GM23338 (cell line): ENCODE data around the gene STK11IP. TPM values are rescaled to one million over a fixed set of nuclear protein-coding genes. Genes with fewer than 3 reads are reported as not detected.
A peak's percentile ranks its signal among the peaks of the same experiment; 100 is the strongest.

Experiments
- ATAC-seq: fragments of 200-7000 bp; cut with Tn5 transposase; 3 replicates; pipeline ENCODE4 v1.9.1; 2020
- DNase-seq: peaks from one replicate; pipeline ENCODE4 v3.0.0-alpha.2; 2015; ENCODE audit warnings: low spot score
- H2AFZ ChIP-seq: fragments of 200-600 bp; sonication (generic); 2 replicates; pipeline ENCODE4 v1.8.0; 2016; ENCODE audit warnings: antibody characterized with exemption, mild to moderate bottlenecking, moderate library complexity
- H3F3A ChIP-seq: fragments of 200-600 bp; sonication (generic); replicated peaks from 2 replicates; pipeline ENCODE4 v1.8.0; 2017; ENCODE audit warnings: antibody characterized with exemption, mixed run types, low read depth
- H3K27ac ChIP-seq: fragments of 200-600 bp; sonication (generic); 2 replicates; pipeline ENCODE4 v1.6.1; 2016; ENCODE audit warnings: low read depth
- H3K27me3 ChIP-seq: fragments of 200-600 bp; sonication (generic); 2 replicates; pipeline ENCODE4 v1.8.0; 2016; ENCODE audit warnings: mild to moderate bottlenecking, mixed run types, moderate library complexity; ENCODE audit not compliant: insufficient read depth
- H3K36me3 ChIP-seq: fragments of 200-600 bp; sonication (generic); 2 replicates; pipeline ENCODE4 v1.8.0; 2016; ENCODE audit warnings: mild to moderate bottlenecking; ENCODE audit not compliant: insufficient read depth
- H3K4me1 ChIP-seq: fragments of 200-600 bp; sonication (generic); 2 replicates; pipeline ENCODE4 v1.8.0; 2016; ENCODE audit warnings: mild to moderate bottlenecking, moderate library complexity; ENCODE audit not compliant: insufficient read depth
- H3K4me2 ChIP-seq: fragments of 200-600 bp; sonication (generic); 2 replicates; pipeline ENCODE4 v1.7.1; 2017; ENCODE audit warnings: mixed run types
- H3K4me3 ChIP-seq: fragments of 200-600 bp; sonication (generic); 2 replicates; pipeline ENCODE4 v1.6.1; 2016; ENCODE audit warnings: mixed run types
- H3K79me2 ChIP-seq: fragments of 200-600 bp; sonication (generic); replicated peaks from 2 replicates; pipeline ENCODE4 v1.8.0; 2017; ENCODE audit warnings: mild to moderate bottlenecking; ENCODE audit not compliant: insufficient read depth
- H3K9me2 ChIP-seq: fragments of 200-600 bp; sonication (generic); 2 replicates; pipeline ENCODE4 v1.8.0; 2017; ENCODE audit not compliant: insufficient read depth
- H4K20me1 ChIP-seq: fragments of 200-600 bp; sonication (generic); replicated peaks from 2 replicates; pipeline ENCODE4 v1.8.0; 2017; ENCODE audit warnings: mild to moderate bottlenecking; ENCODE audit not compliant: insufficient read depth
- H3K27ac Mint-ChIP-seq: 2 replicates; pipeline ENCODE4 v1.8.0; 2020; ENCODE audit warnings: inconsistent platforms, mild to moderate bottlenecking, moderate library complexity, mixed read lengths
- H3K27me3 Mint-ChIP-seq: 3 replicates; pipeline ENCODE4 v1.8.0; 2022; ENCODE audit warnings: low read depth, mild to moderate bottlenecking, moderate library complexity, mixed read lengths, inconsistent platforms; ENCODE audit not compliant: insufficient read depth, poor library complexity
- H3K36me3 Mint-ChIP-seq: 3 replicates; pipeline ENCODE4 v1.8.0; 2021; ENCODE audit warnings: low read depth, mild to moderate bottlenecking, inconsistent platforms, moderate library complexity, mixed read lengths
- H3K4me1 Mint-ChIP-seq: 3 replicates; pipeline ENCODE4 v1.8.0; 2020; ENCODE audit warnings: mild to moderate bottlenecking, inconsistent platforms, mixed read lengths
- H3K4me3 Mint-ChIP-seq: 3 replicates; pipeline ENCODE4 v1.8.0; 2021; ENCODE audit warnings: moderate library complexity, mild to moderate bottlenecking, inconsistent platforms, mixed read lengths
- H3K9me3 Mint-ChIP-seq: 3 replicates; pipeline ENCODE4 v1.8.0; 2020; ENCODE audit warnings: moderate library complexity, mild to moderate bottlenecking, inconsistent platforms, mixed read lengths
- CREB1 ChIP-seq: fragments of 250-450 bp; sonication (Bioruptor Pico); IDR thresholded peaks from 2 replicates; pipeline ENCODE4 v1.5.0; 2020; ENCODE audit warnings: low read depth, mild to moderate bottlenecking, moderate library complexity
- CTCF ChIP-seq, 2 experiments: fragments of 200-600 bp in 1 of 2; sonication (generic) in 1 of 2; conservative IDR thresholded peaks; 2 replicates each; pipeline versions ENCODE4 v1.5.1 to v1.6.1; 2016 to 2017; ENCODE audit warnings: antibody characterized with exemption in 2 of 2, low read depth in 2 of 2, mild to moderate bottlenecking in 2 of 2, moderate library complexity in 1 of 2
- ETS1 ChIP-seq: IDR thresholded peaks from 2 replicates; pipeline ENCODE4 v1.6.1; 2016; ENCODE audit warnings: antibody characterized with exemption
- EZH2 ChIP-seq: fragments of 200-600 bp; sonication (generic); IDR thresholded peaks from one replicate; pipeline ENCODE4 v1.8.0; 2017; ENCODE audit warnings: antibody characterized with exemption, mild to moderate bottlenecking, low read depth; ENCODE audit not compliant: unreplicated experiment
- EZH2phosphoT487 ChIP-seq: fragments of 200-600 bp; sonication (generic); IDR thresholded peaks from one replicate; pipeline ENCODE4 v1.8.1; 2018; ENCODE audit warnings: antibody characterized with exemption; ENCODE audit not compliant: unreplicated experiment
- JUNB ChIP-seq: IDR thresholded peaks from one replicate; pipeline ENCODE4 v1.6.1; 2016; ENCODE audit warnings: antibody characterized with exemption; ENCODE audit not compliant: unreplicated experiment
- NANOG ChIP-seq: IDR thresholded peaks from 2 replicates; pipeline ENCODE4 v1.6.1; 2016; ENCODE audit warnings: antibody characterized with exemption, borderline replicate concordance
- POLR2AphosphoS5 ChIP-seq: IDR thresholded peaks from 2 replicates; pipeline ENCODE4 v1.6.1; 2016; ENCODE audit warnings: antibody characterized with exemption, low read depth
- REST ChIP-seq: IDR thresholded peaks from one replicate; pipeline ENCODE4 v1.6.1; 2018; ENCODE audit warnings: antibody characterized with exemption; ENCODE audit not compliant: unreplicated experiment
- STAT1 ChIP-seq: IDR thresholded peaks from one replicate; pipeline ENCODE4 v1.6.1; 2016; ENCODE audit warnings: antibody characterized with exemption; ENCODE audit not compliant: unreplicated experiment
- ZNF114 ChIP-seq: fragments of 250-450 bp; sonication (Bioruptor Pico); IDR thresholded peaks from 2 replicates; pipeline ENCODE4 v1.5.0; 2020; ENCODE audit warnings: mild to moderate bottlenecking, moderate library complexity
- ZNF331 ChIP-seq: fragments of 250-450 bp; sonication (Bioruptor Pico); IDR thresholded peaks from 2 replicates; pipeline ENCODE4 v1.5.0; 2020; ENCODE audit warnings: low read depth, mild to moderate bottlenecking, moderate library complexity
- ZNF462 ChIP-seq: fragments of 250-450 bp; sonication (Bioruptor Pico); IDR thresholded peaks from 2 replicates; pipeline ENCODE4 v1.5.0; 2020; ENCODE audit warnings: mild to moderate bottlenecking, moderate library complexity
- polyA plus RNA-seq: library from polyadenylated mRNA; unstranded; fragments of >200 nt; fragmentation: Nextera tagmentation; extraction: Ambion mirVana; gene quantifications from 2 replicates; pipeline ENCODE4 v1.2.1, GENCODE V29; 2016
- total RNA-seq: library from RNA; depleted of rRNA; stranded (reverse); fragments of >200 nt; shearing (Covaris generic); gene quantifications from 2 replicates; pipeline ENCODE4 v1.2.3, GENCODE V29; 2014

The STK11IP gene
- total and polyA plus RNA-seq, 2 experiments from 2014 or later, result 16.6 to 28.1 TPM

- TF ChIP-seq STAT1, result no peak
- TF ChIP-seq CREB1 (CRISPR knock-in tag), result no peak
- no peak for TF ChIP-seq EZH2
- TF ChIP-seq ZNF462, result no peak
- no peak for TF ChIP-seq JUNB
- no peak for TF ChIP-seq EZH2phosphoT487
- no peak for TF ChIP-seq ZNF114 (CRISPR knock-in tag)
- TF ChIP-seq NANOG, result no peak
- no peak for TF ChIP-seq POLR2AphosphoS5
- no peak for TF ChIP-seq REST
- no peak for TF ChIP-seq CTCF (conservative IDR thresholded peaks at IDR 0.05; ENCODE audit: low read depth in 2 of 2)
- no peak for TF ChIP-seq ZNF331 (CRISPR knock-in tag)
- TF ChIP-seq ETS1, result no peak
- no peak overlapping the region for H3K27ac ChIP-seq
- H3K9me2 ChIP-seq, result no peaks in the 10 kb centered on the region
- peaks cover 4% of the 10 kb centered on the region; the same call in 1 of the 2 replicates for H3K36me3 ChIP-seq
- Mint-ChIP-seq H3K4me1 (peaks cover 55% of the 10 kb centered on the region), H3K36me3 (peaks cover 58% of the 10 kb centered on the region), H3K9me3 (peaks cover 2% of the 10 kb centered on the region; the same call in 2 of the 3 replicates), H3K4me3 (peak overlapping the region; percentile 79; the same call in 1 of the 3 replicates), H3K27me3 (peaks cover 32% of the 10 kb centered on the region), H3K27ac (no peak overlapping the region)
- H3F3A ChIP-seq, result peaks cover 35% of the 10 kb centered on the region
- no peak for ATAC-seq
- no peaks in the 10 kb centered on the region for H4K20me1 ChIP-seq
- peaks cover 16% of the 10 kb centered on the region; the same call in 1 of the 2 replicates for H3K79me2 ChIP-seq
- H2AFZ ChIP-seq, result no peak overlapping the region
- H3K27me3 ChIP-seq, result peaks cover 13% of the 10 kb centered on the region
- H3K4me1 ChIP-seq, result peaks cover 52% of the 10 kb centered on the region
- H3K4me2 ChIP-seq, result peak overlapping the region; percentile 89
- no peak for DNase-seq
- no peak overlapping the region; the same call in 1 of the 2 replicates for H3K4me3 ChIP-seq
Measured at GRCh38 chr2:219569041-219569440, 28.6 kb upstream of the STK11IP start.
